ENCODE data around the gene RPP40.
A peak's percentile ranks its signal among the peaks of the same experiment; 100 is the strongest.

Gene RPP40, protein sequence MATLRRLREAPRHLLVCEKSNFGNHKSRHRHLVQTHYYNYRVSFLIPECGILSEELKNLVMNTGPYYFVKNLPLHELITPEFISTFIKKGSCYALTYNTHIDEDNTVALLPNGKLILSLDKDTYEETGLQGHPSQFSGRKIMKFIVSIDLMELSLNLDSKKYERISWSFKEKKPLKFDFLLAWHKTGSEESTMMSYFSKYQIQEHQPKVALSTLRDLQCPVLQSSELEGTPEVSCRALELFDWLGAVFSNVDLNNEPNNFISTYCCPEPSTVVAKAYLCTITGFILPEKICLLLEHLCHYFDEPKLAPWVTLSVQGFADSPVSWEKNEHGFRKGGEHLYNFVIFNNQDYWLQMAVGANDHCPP

GRCh38 chr6:5003604-5004372, at the start of gene RPP40:
Gene RPP40 (minus strand): TSS chr6:5004037. CDS start chr6:5004002, 35 bp downstream.
- POLR2A ChIA-PET = interaction anchor here (0.7 kb wide), 1 partner anchor 97 kb away, joined by 5 read pairs; no protein-coding TSS in a partner anchor
- CTCF ChIA-PET = interaction anchor here (0.7 to 3.8 kb wide), 11 partner anchors 10 to 438 kb away, joined by 3 to 19 read pairs (median 3); no protein-coding TSS in a partner anchor
- peak; percentile 96 for DNase-seq (ENCODE audit: extremely low spot score)
- TF ChIP-seq CTCF (IDR thresholded peaks at IDR 0.05; ENCODE audit: control extremely low read depth, extremely low read depth, low read depth, missing control alignments) = peak; percentile 71

DNA sequence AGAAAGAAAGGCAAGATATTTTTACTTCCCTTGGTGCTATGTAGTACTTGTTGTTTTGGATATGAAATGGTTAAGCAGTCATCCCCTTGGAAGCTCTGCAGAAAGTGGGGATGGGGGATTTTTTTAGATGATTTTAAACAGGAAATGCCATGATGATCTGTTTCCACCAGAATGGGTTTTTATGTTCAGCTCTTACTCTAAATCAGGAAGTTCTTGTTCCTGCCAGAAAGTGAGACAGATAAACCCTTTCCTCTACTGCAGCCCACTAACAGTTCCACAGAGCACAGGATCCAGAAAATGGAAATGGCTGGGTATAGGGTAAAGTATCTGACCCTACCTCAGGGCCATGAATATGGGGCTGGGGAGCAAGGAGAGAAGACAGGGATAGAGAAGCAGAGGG, 49.2 kb upstream of the RPP40 start:
- no peak for DNase-seq (ENCODE audit: extremely low spot score)
- POLR2A ChIA-PET = no interaction called here
- CTCF ChIA-PET = no interaction called here
- no peak for TF ChIP-seq CTCF (IDR thresholded peaks at IDR 0.05; ENCODE audit: control extremely low read depth, extremely low read depth, low read depth, missing control alignments)

DNA sequence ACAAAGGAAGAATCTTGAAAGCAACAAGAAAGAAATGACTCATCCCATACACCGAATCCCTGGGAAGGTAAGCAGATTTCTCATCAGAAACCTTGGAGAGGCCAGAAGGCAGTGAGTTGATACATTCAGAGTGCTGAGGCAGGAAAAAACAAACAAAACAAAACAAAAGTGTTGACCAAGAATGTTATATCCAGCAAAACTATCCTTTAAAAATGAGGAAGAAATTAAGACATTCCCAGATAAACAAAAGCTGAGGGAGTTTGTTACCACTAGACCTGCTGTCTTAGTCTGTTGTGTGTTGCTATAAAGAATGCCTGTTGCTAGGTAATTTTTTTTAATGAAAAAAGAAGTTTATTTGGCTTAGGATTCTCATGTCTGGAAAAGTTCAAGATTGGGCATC, 47.6 kb upstream of the RPP40 start:
- POLR2A ChIA-PET = no interaction called here
- CTCF ChIA-PET = no interaction called here
- no peak for TF ChIP-seq CTCF (IDR thresholded peaks at IDR 0.05; ENCODE audit: control extremely low read depth, extremely low read depth, low read depth, missing control alignments)
- DNase-seq (ENCODE audit: extremely low spot score) = no peak

- DNase-seq (ENCODE audit: extremely low spot score) = no peak
- ChIA-PET CTCF (no interaction called here), POLR2A (no interaction called here)
- TF ChIP-seq CTCF (IDR thresholded peaks at IDR 0.05; ENCODE audit: control extremely low read depth, extremely low read depth, low read depth, missing control alignments) = no peak
These were observed 46.2 kb upstream of the RPP40 start for GRCh38 chr6:5050009-5050408.

DNA sequence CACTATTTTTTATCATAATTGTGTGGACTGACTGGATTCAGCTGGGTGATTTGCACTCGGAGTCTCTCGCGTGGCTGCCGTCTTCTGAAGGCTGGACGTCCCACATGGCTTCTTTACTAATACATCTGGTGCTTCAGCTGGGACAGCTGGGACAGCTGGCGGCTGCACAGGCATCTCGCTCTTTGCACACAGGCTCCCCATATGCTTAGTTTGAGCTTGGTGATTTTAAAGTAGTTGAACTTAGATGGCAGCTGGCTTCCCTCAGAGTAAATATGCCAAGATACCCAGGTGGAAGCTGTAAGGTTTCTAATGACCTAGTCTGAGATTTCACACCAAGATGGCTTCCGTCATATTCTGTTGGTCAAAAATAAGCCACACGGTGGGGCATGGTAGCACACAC, 42.6 kb upstream of the RPP40 start:
- CTCF ChIA-PET = interaction anchor here (1.4 to 1.6 kb wide), 2 partner anchors 14 to 27 kb away, joined by 3 to 5 read pairs; no protein-coding TSS in a partner anchor
- DNase-seq (ENCODE audit: extremely low spot score) = no peak
- no peak for TF ChIP-seq CTCF (IDR thresholded peaks at IDR 0.05; ENCODE audit: control extremely low read depth, extremely low read depth, low read depth, missing control alignments)
- POLR2A ChIA-PET = no interaction called here

DNA sequence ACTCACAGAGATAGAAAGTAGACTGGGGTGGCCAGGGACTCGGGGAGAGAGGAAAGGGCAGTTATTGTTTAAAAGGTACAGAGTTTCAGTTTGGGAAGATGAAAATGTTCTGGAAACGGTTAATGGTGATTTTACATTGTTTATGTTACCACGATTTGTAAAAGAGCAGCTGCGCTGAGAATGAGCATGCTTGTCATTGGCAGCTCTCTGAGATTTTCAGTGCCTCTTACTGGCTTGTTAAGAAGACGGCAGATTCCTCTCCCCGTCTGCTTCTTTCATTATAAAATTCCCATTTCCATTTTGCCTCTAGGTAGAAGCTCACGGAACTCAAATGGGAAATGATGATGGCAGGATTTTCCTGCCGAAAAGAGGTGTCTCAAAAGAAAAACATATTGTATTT, 41.6 kb upstream of the RPP40 start:
- no peak for DNase-seq (ENCODE audit: extremely low spot score)
- ChIA-PET CTCF (interaction anchor here (1.4 kb wide), 1 partner anchor 26 kb away, joined by 3 read pairs; no protein-coding TSS in a partner anchor), POLR2A (no interaction called here)
- TF ChIP-seq CTCF (IDR thresholded peaks at IDR 0.05; ENCODE audit: control extremely low read depth, extremely low read depth, low read depth, missing control alignments) = no peak

All from GM10248 (cell line).